PC-3 (cell line): Measurements from ENCODE around the gene RAB31. TPM values are rescaled to one million over a fixed set of nuclear protein-coding genes. Genes with fewer than 3 reads are reported as not detected.
A peak's percentile ranks its signal among the peaks of the same experiment; 100 is the strongest.

Experiments
- ATAC-seq: fragments of 200-7000 bp; cut with Tn5 transposase; 2 replicates; pipeline ENCODE4 v1.9.1; 2020; ENCODE audit warnings: mild to moderate bottlenecking, moderate library complexity
- BruUV-seq: library from RNA; stranded (reverse); fragments of 400-500 nt; replicated peaks from 2 replicates; lab custom pipeline; 2021; lab: Mats Ljungman, UMichigan
- CTCF ChIA-PET: fragments of 300-600 bp; sonication (Branson Sonifier 250); formaldehyde crosslinking; loops from one replicate; lab custom pipeline; 2022; ENCODE audit warnings: antibody characterized with exemption; lab: Charles Lee
- POLR2A ChIA-PET: fragments of 300-600 bp; sonication (Branson Sonifier 250); formaldehyde crosslinking; loops from one replicate; lab custom pipeline; 2022; ENCODE audit warnings: antibody characterized with exemption; ENCODE audit not compliant: unreplicated experiment; lab: Charles Lee
- DNase-seq: peaks from one replicate; pipeline ENCODE4 v3.0.0-alpha.2; 2015
- H2AFZ ChIP-seq: fragments of 300-600 bp; sonication (generic); 2 replicates; pipeline ENCODE4 v1.6.0; 2016; ENCODE audit warnings: antibody characterized with exemption, low read length
- H3F3A ChIP-seq: fragments of 300-600 bp; sonication (generic); one replicate; pipeline ENCODE4 v1.6.0; 2017; ENCODE audit warnings: antibody characterized with exemption, low read length, control low read depth, mild to moderate bottlenecking; ENCODE audit not compliant: unreplicated experiment
- H3K27ac ChIP-seq: fragments of 300-600 bp; sonication (generic); 2 replicates; pipeline ENCODE4 v1.5.1; 2016; ENCODE audit warnings: mild to moderate bottlenecking, low read length
- H3K27me3 ChIP-seq: fragments of 300-600 bp; sonication (generic); 2 replicates; pipeline ENCODE4 v1.6.1; 2016; ENCODE audit warnings: low read length, mixed read lengths
- H3K36me3 ChIP-seq: fragments of 300-600 bp; sonication (generic); 2 replicates; pipeline ENCODE4 v1.6.1; 2016; ENCODE audit warnings: low read depth, mixed run types, low read length, mixed read lengths
- H3K4me1 ChIP-seq: fragments of 300-600 bp; sonication (generic); 2 replicates; pipeline ENCODE4 v1.5.1; 2016; ENCODE audit warnings: low read length; ENCODE audit not compliant: insufficient read depth
- H3K4me2 ChIP-seq: fragments of 300-600 bp; sonication (generic); 2 replicates; pipeline ENCODE4 v1.6.0; 2016; ENCODE audit warnings: low read length
- H3K4me3 ChIP-seq: fragments of 300-600 bp; sonication (generic); 2 replicates; pipeline ENCODE4 v1.5.1; 2016; ENCODE audit warnings: mild to moderate bottlenecking, low read length, mixed read lengths
- H3K79me2 ChIP-seq: fragments of 300-600 bp; sonication (generic); 2 replicates; pipeline ENCODE4 v1.6.1; 2017; ENCODE audit warnings: low read length, mixed read lengths
- H3K9ac ChIP-seq: fragments of 300-600 bp; sonication (generic); 2 replicates; pipeline ENCODE4 v1.6.0; 2016; ENCODE audit warnings: mild to moderate bottlenecking, low read length
- H3K9me2 ChIP-seq: fragments of 300-600 bp; sonication (generic); replicated peaks from 2 replicates; pipeline ENCODE4 v1.6.1; 2016; ENCODE audit warnings: mixed run types, low read length, mixed read lengths
- H3K9me3 ChIP-seq: fragments of 300-600 bp; sonication (generic); 2 replicates; pipeline ENCODE4 v1.6.1; 2016; ENCODE audit warnings: low read length, mixed read lengths
- H4K20me1 ChIP-seq: fragments of 300-600 bp; sonication (generic); 2 replicates; pipeline ENCODE4 v1.6.1; 2016; ENCODE audit warnings: low read length, mixed read lengths
- EZH2 ChIP-seq: fragments of 300-600 bp; sonication (generic); IDR thresholded peaks from one replicate; pipeline ENCODE4 v1.6.1; 2017; ENCODE audit warnings: antibody characterized with exemption, mild to moderate bottlenecking, low read length; ENCODE audit not compliant: unreplicated experiment
- EZH2phosphoT487 ChIP-seq: fragments of 300-600 bp; sonication (generic); IDR thresholded peaks from 2 replicates; pipeline ENCODE4 v1.6.1; 2018; ENCODE audit warnings: mild to moderate bottlenecking, antibody characterized with exemption, low read length, borderline replicate concordance
- intact Hi-C: fragments of 100-400 bp; cut with micrococcal nuclease; formaldehyde crosslinking; loops from 2 replicates; pipeline ENCODE4 v1.9.0; 2023
- total RNA-seq: library from RNA; depleted of rRNA; stranded (reverse); fragments of >200 nt; gene quantifications from 2 replicates; pipeline ENCODE4 v1.2.3, GENCODE V29; 2014
- TF ChIP-seq, protein P1 (sequence below): fragments of 300-600 bp; sonication (generic); conservative IDR thresholded peaks from 2 replicates; pipeline ENCODE4 v1.5.1; 2017; ENCODE audit warnings: antibody characterized with exemption, low read depth, mild to moderate bottlenecking, low read length

Gene RAB31
- total RNA-seq, 1 experiment from 2014 or later = 3.8 TPM

DNA sequence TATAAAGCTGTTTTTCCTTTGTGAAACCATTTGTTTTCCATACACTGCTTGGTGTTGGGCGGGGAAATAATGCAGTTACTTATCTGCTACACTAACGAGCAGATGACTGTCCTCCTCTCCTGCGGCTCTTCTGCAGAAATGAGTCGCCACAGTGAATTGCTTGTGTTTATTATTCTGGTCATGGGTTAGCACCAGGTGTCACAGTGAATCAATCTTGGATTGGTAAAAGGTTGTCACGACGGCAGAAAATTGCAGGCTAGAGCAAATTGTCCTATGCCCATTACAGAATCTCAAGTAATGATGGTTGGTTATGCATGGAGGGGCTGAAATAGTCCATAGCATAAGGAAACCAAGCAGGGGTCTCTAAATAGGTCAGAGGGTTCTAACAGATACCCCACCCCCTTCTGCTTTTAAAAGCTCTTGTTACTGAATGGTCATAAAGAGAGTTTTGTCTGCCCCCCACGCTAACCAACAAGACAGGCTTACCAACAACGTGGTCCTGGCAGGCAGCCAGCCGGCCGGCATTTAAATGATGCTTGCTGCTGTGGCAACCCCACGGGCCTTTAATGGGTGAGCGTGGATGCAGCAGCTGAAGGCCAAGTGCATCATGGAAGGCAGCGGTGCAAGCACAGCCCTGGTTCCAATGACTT, 29.5 kb downstream of the RAB31 start:
- peak; percentile 85 for DNase-seq
- no TSS peak for BruUV-seq
- Histone ChIP-seq H3F3A (no peaks in the 10 kb centered on the region), H3K36me3 (no peaks in the 10 kb centered on the region), H3K9me2 (no peaks in the 10 kb centered on the region), H4K20me1 (no peaks in the 10 kb centered on the region), H3K27ac (peak overlapping the region; percentile 83), H3K79me2 (no peaks in the 10 kb centered on the region), H3K27me3 (no peaks in the 10 kb centered on the region), H3K4me2 (peak overlapping the region; percentile 80), H2AFZ (no peak overlapping the region), H3K4me3 (peak overlapping the region; percentile 43), H3K9ac (peak overlapping the region; percentile 52), H3K4me1 (peaks cover 60% of the 10 kb centered on the region), H3K9me3 (no peaks in the 10 kb centered on the region)
- TF ChIP-seq EZH2 (no peak), EZH2phosphoT487 (no peak)
- TF ChIP-seq, protein P1, sequence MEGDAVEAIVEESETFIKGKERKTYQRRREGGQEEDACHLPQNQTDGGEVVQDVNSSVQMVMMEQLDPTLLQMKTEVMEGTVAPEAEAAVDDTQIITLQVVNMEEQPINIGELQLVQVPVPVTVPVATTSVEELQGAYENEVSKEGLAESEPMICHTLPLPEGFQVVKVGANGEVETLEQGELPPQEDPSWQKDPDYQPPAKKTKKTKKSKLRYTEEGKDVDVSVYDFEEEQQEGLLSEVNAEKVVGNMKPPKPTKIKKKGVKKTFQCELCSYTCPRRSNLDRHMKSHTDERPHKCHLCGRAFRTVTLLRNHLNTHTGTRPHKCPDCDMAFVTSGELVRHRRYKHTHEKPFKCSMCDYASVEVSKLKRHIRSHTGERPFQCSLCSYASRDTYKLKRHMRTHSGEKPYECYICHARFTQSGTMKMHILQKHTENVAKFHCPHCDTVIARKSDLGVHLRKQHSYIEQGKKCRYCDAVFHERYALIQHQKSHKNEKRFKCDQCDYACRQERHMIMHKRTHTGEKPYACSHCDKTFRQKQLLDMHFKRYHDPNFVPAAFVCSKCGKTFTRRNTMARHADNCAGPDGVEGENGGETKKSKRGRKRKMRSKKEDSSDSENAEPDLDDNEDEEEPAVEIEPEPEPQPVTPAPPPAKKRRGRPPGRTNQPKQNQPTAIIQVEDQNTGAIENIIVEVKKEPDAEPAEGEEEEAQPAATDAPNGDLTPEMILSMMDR = no peak
- CTCF ChIA-PET = interaction anchor here (0.5 to 0.7 kb wide), 2 partner anchors 68 to 210 kb away, joined by 3 to 5 read pairs; no protein-coding TSS in a partner anchor
- ATAC-seq = peak; percentile 58
- POLR2A ChIA-PET = no interaction called here
- intact Hi-C loops = loop anchor here (2.0 to 10.0 kb wide), 2 partner anchors 87 to 787 kb away; partner anchors contain the start of gene NAPG

DNA sequence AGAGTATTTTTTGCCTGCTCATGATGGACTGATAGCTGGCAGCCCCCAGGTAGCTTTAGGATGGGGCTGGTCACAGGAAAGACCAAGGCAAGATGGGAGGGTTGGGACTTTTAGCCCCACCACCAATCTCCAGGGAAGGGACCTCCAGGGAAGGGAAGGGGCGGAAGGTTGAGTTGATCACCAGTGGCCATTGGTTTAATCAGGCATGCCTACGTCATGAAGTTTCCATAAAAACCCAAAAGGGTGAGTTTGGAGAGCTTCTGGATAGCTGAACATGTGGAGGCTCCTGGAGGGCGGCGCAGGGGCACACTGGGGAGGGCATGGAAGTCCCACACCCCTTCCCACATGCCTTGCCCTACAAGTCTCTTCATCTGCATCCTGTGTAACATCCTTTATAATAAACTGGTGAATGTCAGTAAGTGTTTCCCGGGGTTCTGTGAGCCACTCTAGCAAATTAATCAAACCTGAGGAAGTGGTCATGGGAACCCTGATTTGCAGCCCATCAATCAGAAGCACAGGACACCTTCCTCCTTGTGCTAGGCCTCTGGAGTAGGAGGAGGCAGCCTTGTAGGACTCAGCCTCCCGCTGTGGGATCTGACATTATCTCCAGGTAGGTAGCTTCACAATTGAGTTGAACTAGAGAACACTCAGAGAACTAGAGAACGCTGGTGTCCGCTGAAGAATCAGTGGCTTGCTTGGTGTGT, 30.3 kb downstream of the RAB31 start:
- ChIA-PET CTCF (no interaction called here), POLR2A (no interaction called here)
- H3K9ac ChIP-seq = no peak overlapping the region; the same call in 1 of the 2 replicates
- intact Hi-C loops = loop anchor here (10.0 kb wide), 1 partner anchor 786 kb away; the partner anchor contains the start of gene NAPG
- no peaks in the 10 kb centered on the region for H3K79me2 ChIP-seq
- no TSS peak for BruUV-seq
- TF ChIP-seq EZH2 (no peak), EZH2phosphoT487 (no peak)
- TF ChIP-seq, protein P1 = no peak
- no peaks in the 10 kb centered on the region for H3K27me3 ChIP-seq
- ATAC-seq (no peak), DNase-seq (no peak)
- no peak overlapping the region for H2AFZ ChIP-seq
- no peaks in the 10 kb centered on the region for H3K9me2 ChIP-seq
- H3F3A ChIP-seq = no peaks in the 10 kb centered on the region
- no peak overlapping the region for H3K4me3 ChIP-seq
- no peaks in the 10 kb centered on the region for H3K36me3 ChIP-seq
- peaks cover 68% of the 10 kb centered on the region for H3K4me1 ChIP-seq
- H3K4me2 ChIP-seq = peak overlapping the region; percentile 80; the same call in 1 of the 2 replicates
- no peaks in the 10 kb centered on the region for H3K9me3 ChIP-seq
- no peaks in the 10 kb centered on the region for H4K20me1 ChIP-seq
- peak overlapping the region; percentile 83 for H3K27ac ChIP-seq
